NCI-H345 (cell line): ENCODE data around the gene PVALB.

Experiments
- DNase-seq: peaks from one replicate; lab custom pipeline; 2025; lab: John Stamatoyannopoulos, UW

PVALB gene

GRCh38 chr22:36772451-36772850 lies 44.4 kb downstream of the PVALB start:
- no peak for DNase-seq

- DNase-seq: no peak
These were observed 45.3 kb downstream of the PVALB start for GRCh38 chr22:36771356-36772063.

GRCh38 chr22:36770513-36771231 lies 46.2 kb downstream of the PVALB start:
- DNase-seq: no peak

- DNase-seq: no peak
These were observed 47.0 kb downstream of the PVALB start for GRCh38 chr22:36769541-36770512.

GRCh38 chr22:36768616-36769015 lies 48.2 kb downstream of the PVALB start:
- DNase-seq: no peak

GRCh38 chr22:36768141-36768540 lies 48.7 kb downstream of the PVALB start:
- DNase-seq: no peak

GRCh38 chr22:36767035-36767775 lies 49.6 kb downstream of the PVALB start:
- no peak for DNase-seq

- DNase-seq: no peak
These were observed 50.8 kb downstream of the PVALB start for GRCh38 chr22:36765943-36766450.

GRCh38 chr22:36765131-36765942 lies 51.5 kb downstream of the PVALB start:
- no peak for DNase-seq

GRCh38 chr22:36764641-36765040 lies 52.2 kb downstream of the PVALB start:
- DNase-seq: no peak

GRCh38 chr22:36764060-36764459 lies 52.8 kb downstream of the PVALB start:
- no peak for DNase-seq

GRCh38 chr22:36763576-36763975 lies 53.3 kb downstream of the PVALB start:
- DNase-seq: no peak

- DNase-seq: no peak
These were observed 54.1 kb downstream of the PVALB start for GRCh38 chr22:36762687-36763260.

GRCh38 chr22:36761553-36762240 lies 55.1 kb downstream of the PVALB start:
- DNase-seq: no peak

GRCh38 chr22:36760786-36761185 lies 56.0 kb downstream of the PVALB start:
- no peak for DNase-seq

- no peak for DNase-seq
These were observed 57.2 kb downstream of the PVALB start for GRCh38 chr22:36759481-36760159.

GRCh38 chr22:36758792-36759271 lies 58.0 kb downstream of the PVALB start:
- DNase-seq: no peak

GRCh38 chr22:36757668-36758211 lies 59.1 kb downstream of the PVALB start:
- peak; percentile 31 for DNase-seq
